IgD-negative memory B cell (primary cell): Measurements from ENCODE around the gene SLC15A3. TPM values are rescaled to one million over a fixed set of nuclear protein-coding genes. Genes with fewer than 3 reads are reported as not detected.

Source experiments
- H3K27ac Mint-ChIP-seq, 3 donors: one replicate each; pipeline ENCODE4 v1.8.0; 2020 to 2022; ENCODE audit warnings: mild to moderate bottlenecking in 3 of 3, mixed read lengths in 3 of 3, moderate library complexity in 1 of 3
- H3K27me3 Mint-ChIP-seq: one replicate; pipeline ENCODE4 v1.8.0; 2021; ENCODE audit warnings: mixed read lengths
- H3K36me3 Mint-ChIP-seq: one replicate; pipeline ENCODE4 v1.8.0; 2020; ENCODE audit warnings: mild to moderate bottlenecking, mixed read lengths
- H3K4me1 Mint-ChIP-seq, 3 donors: one replicate each; pipeline ENCODE4 v1.8.0; 2020 to 2022; ENCODE audit warnings: mixed read lengths in 3 of 3, mild to moderate bottlenecking in 1 of 3
- H3K4me3 Mint-ChIP-seq, 4 donors: one replicate each; pipeline ENCODE4 v1.8.0; 2020 to 2022; ENCODE audit warnings: mild to moderate bottlenecking in 4 of 4, mixed read lengths in 4 of 4, moderate library complexity in 3 of 4
- H3K9me3 Mint-ChIP-seq, 3 donors: one replicate each; pipeline ENCODE4 v1.8.0; 2020 to 2021; ENCODE audit warnings: mixed read lengths in 3 of 3, mild to moderate bottlenecking in 1 of 3
- polyA plus RNA-seq: library from polyadenylated mRNA; unstranded; fragments of 300-500 nt; fragmentation: Illumina TruSeq; gene quantifications from one replicate; pipeline ENCODE4 v1.2.3, GENCODE V29; 2021

Gene SLC15A3
- polyA plus RNA-seq, 1 donor from 2014 or later, result 15.2 TPM

GRCh38 chr11:60946601-60947264 lies 5.2 kb downstream of the SLC15A3 start:
- Mint-ChIP-seq H3K4me1 (peaks cover 27 to 58% (median 36%) of the 10 kb centered on the region in 3 donors), H3K27me3 (no peaks in the 10 kb centered on the region), H3K9me3 (no peaks in the 10 kb centered on the region), H3K36me3 (peaks cover 9% of the 10 kb centered on the region), H3K4me3 (peak overlapping the region in 1 of 4 donors; percentile 9), H3K27ac (peak overlapping the region; percentile 54 to 91 (median 63))

- peaks cover 36 to 64% (median 40%) of the 10 kb centered on the region in 3 donors for H3K4me1 Mint-ChIP-seq
- H3K36me3 Mint-ChIP-seq, result peaks cover 10% of the 10 kb centered on the region
- H3K27me3 Mint-ChIP-seq, result no peaks in the 10 kb centered on the region
- peak overlapping the region in 1 of 4 donors; percentile 71 for H3K4me3 Mint-ChIP-seq
- no peaks in the 10 kb centered on the region for H3K9me3 Mint-ChIP-seq
- H3K27ac Mint-ChIP-seq, result peak overlapping the region in 2 of 3 donors; percentile 80 to 90
These were observed 6.7 kb downstream of the SLC15A3 start for GRCh38 chr11:60945295-60945667.

- peaks cover 36 to 60% (median 39%) of the 10 kb centered on the region in 3 donors for H3K4me1 Mint-ChIP-seq
- H3K27me3 Mint-ChIP-seq, result no peaks in the 10 kb centered on the region
- peak overlapping the region in 3 of 4 donors; percentile 29 to 80 (median 71) for H3K4me3 Mint-ChIP-seq
- H3K27ac Mint-ChIP-seq, result peak overlapping the region in 2 of 3 donors; percentile 80 to 90
- H3K36me3 Mint-ChIP-seq, result peaks cover 10% of the 10 kb centered on the region
- no peaks in the 10 kb centered on the region for H3K9me3 Mint-ChIP-seq
These were observed 7.3 kb downstream of the SLC15A3 start for GRCh38 chr11:60944490-60945294.

- no peaks in the 10 kb centered on the region for H3K9me3 Mint-ChIP-seq
- no peaks in the 10 kb centered on the region for H3K27me3 Mint-ChIP-seq
- peaks cover 28 to 48% (median 28%) of the 10 kb centered on the region in 3 donors for H3K4me1 Mint-ChIP-seq
- H3K36me3 Mint-ChIP-seq, result peaks cover 14% of the 10 kb centered on the region
- H3K4me3 Mint-ChIP-seq, result peak overlapping the region in 1 of 4 donors; percentile 32
- peak overlapping the region in 2 of 3 donors; percentile 53 to 59 for H3K27ac Mint-ChIP-seq
These were observed 8.9 kb downstream of the SLC15A3 start for GRCh38 chr11:60942970-60943565.

GRCh38 chr11:60942219-60942618 lies 9.8 kb downstream of the SLC15A3 start:
- peak overlapping the region in 3 of 4 donors; percentile 10 to 79 (median 67) for H3K4me3 Mint-ChIP-seq
- H3K9me3 Mint-ChIP-seq, result no peaks in the 10 kb centered on the region
- H3K27me3 Mint-ChIP-seq, result no peaks in the 10 kb centered on the region
- H3K36me3 Mint-ChIP-seq, result peaks cover 14% of the 10 kb centered on the region
- peak overlapping the region in 2 of 3 donors; percentile 59 to 83 for H3K27ac Mint-ChIP-seq
- H3K4me1 Mint-ChIP-seq, result peaks cover 27 to 45% (median 27%) of the 10 kb centered on the region in 3 donors

- Mint-ChIP-seq H3K27me3 (no peaks in the 10 kb centered on the region), H3K9me3 (peaks cover 0 to 2% (median 0%) of the 10 kb centered on the region in 3 donors), H3K4me1 (peaks cover 23 to 42% (median 27%) of the 10 kb centered on the region in 3 donors), H3K27ac (peak overlapping the region; percentile 59 to 84 (median 80)), H3K36me3 (peaks cover 14% of the 10 kb centered on the region), H3K4me3 (peak overlapping the region in 3 of 4 donors; percentile 10 to 65 (median 24))
These were observed 10.4 kb downstream of the SLC15A3 start for GRCh38 chr11:60941371-60942119.

GRCh38 chr11:60939855-60940254 lies 12.1 kb downstream of the SLC15A3 start:
- peak overlapping the region in 2 of 3 donors; percentile 42 to 84 for H3K27ac Mint-ChIP-seq
- H3K27me3 Mint-ChIP-seq, result no peaks in the 10 kb centered on the region
- peaks cover 0 to 2% (median 0%) of the 10 kb centered on the region in 3 donors for H3K9me3 Mint-ChIP-seq
- peaks cover 19 to 34% (median 22%) of the 10 kb centered on the region in 3 donors for H3K4me1 Mint-ChIP-seq
- H3K36me3 Mint-ChIP-seq, result peaks cover 9% of the 10 kb centered on the region
- no peak overlapping the region for H3K4me3 Mint-ChIP-seq

GRCh38 chr11:60939301-60939700 lies 12.7 kb downstream of the SLC15A3 start:
- H3K4me3 Mint-ChIP-seq, result no peak overlapping the region
- peaks cover 0 to 2% (median 0%) of the 10 kb centered on the region in 3 donors for H3K9me3 Mint-ChIP-seq
- peaks cover 7% of the 10 kb centered on the region for H3K36me3 Mint-ChIP-seq
- no peaks in the 10 kb centered on the region for H3K27me3 Mint-ChIP-seq
- H3K4me1 Mint-ChIP-seq, result peaks cover 17 to 30% (median 24%) of the 10 kb centered on the region in 3 donors
- H3K27ac Mint-ChIP-seq, result peak overlapping the region in 1 of 3 donors; percentile 42

- peaks cover 0 to 2% (median 0%) of the 10 kb centered on the region in 3 donors for H3K9me3 Mint-ChIP-seq
- H3K4me3 Mint-ChIP-seq, result no peak overlapping the region
- peaks cover 18 to 28% (median 24%) of the 10 kb centered on the region in 3 donors for H3K4me1 Mint-ChIP-seq
- peak overlapping the region in 2 of 3 donors; percentile 47 to 71 for H3K27ac Mint-ChIP-seq
- H3K36me3 Mint-ChIP-seq, result peaks cover 4% of the 10 kb centered on the region
- H3K27me3 Mint-ChIP-seq, result no peaks in the 10 kb centered on the region
These were observed 13.5 kb downstream of the SLC15A3 start for GRCh38 chr11:60938500-60938899.

GRCh38 chr11:60937811-60938210 lies 14.2 kb downstream of the SLC15A3 start:
- Mint-ChIP-seq H3K9me3 (peaks cover 0 to 2% (median 0%) of the 10 kb centered on the region in 3 donors), H3K27me3 (no peaks in the 10 kb centered on the region), H3K27ac (no peak overlapping the region), H3K4me1 (peaks cover 14 to 26% (median 24%) of the 10 kb centered on the region in 3 donors), H3K4me3 (no peak overlapping the region), H3K36me3 (peaks cover 4% of the 10 kb centered on the region)

- Mint-ChIP-seq H3K27ac (no peak overlapping the region), H3K4me3 (no peak overlapping the region), H3K4me1 (peaks cover 20 to 24% (median 23%) of the 10 kb centered on the region in 3 donors), H3K9me3 (peaks cover 0 to 2% (median 0%) of the 10 kb centered on the region in 3 donors), H3K36me3 (peaks cover 4% of the 10 kb centered on the region), H3K27me3 (no peaks in the 10 kb centered on the region)
These were observed 14.8 kb downstream of the SLC15A3 start for GRCh38 chr11:60937144-60937527.

- peaks cover 4% of the 10 kb centered on the region for H3K36me3 Mint-ChIP-seq
- H3K4me3 Mint-ChIP-seq, result no peak overlapping the region
- H3K27me3 Mint-ChIP-seq, result no peaks in the 10 kb centered on the region
- peak overlapping the region in 1 of 3 donors; percentile 85 for H3K27ac Mint-ChIP-seq
- H3K9me3 Mint-ChIP-seq, result peaks cover 0 to 2% (median 0%) of the 10 kb centered on the region in 3 donors
- H3K4me1 Mint-ChIP-seq, result peaks cover 22 to 24% (median 23%) of the 10 kb centered on the region in 3 donors
These were observed 15.4 kb downstream of the SLC15A3 start for GRCh38 chr11:60936467-60937143.

- peaks cover 0 to 2% (median 0%) of the 10 kb centered on the region in 3 donors for H3K9me3 Mint-ChIP-seq
- peaks cover 3% of the 10 kb centered on the region for H3K36me3 Mint-ChIP-seq
- H3K4me3 Mint-ChIP-seq, result peak overlapping the region in 2 of 4 donors; percentile 56
- H3K27ac Mint-ChIP-seq, result peak overlapping the region; percentile 85 to 89 (median 86)
- H3K27me3 Mint-ChIP-seq, result no peaks in the 10 kb centered on the region
- H3K4me1 Mint-ChIP-seq, result peaks cover 22 to 25% (median 24%) of the 10 kb centered on the region in 3 donors
These were observed 16.1 kb downstream of the SLC15A3 start for GRCh38 chr11:60935676-60936442.
